Measurements from ENCODE around the gene SPRYD3. TPM values are rescaled to one million over a fixed set of nuclear protein-coding genes. Genes with fewer than 3 reads are reported as not detected.

SPRYD3 gene
- total RNA-seq, 6 donors from 2014 or later: 34.8 to 53.3 (median 46.7) TPM

- Histone ChIP-seq H3K27me3 (no peaks in the 10 kb centered on the region), H3K36me3 (peaks cover 0 to 66% (median 29%) of the 10 kb centered on the region in 4 donors), H3K4me1 (peaks cover 50 to 77% (median 64%) of the 10 kb centered on the region in 4 donors), H3K4me3 (no peak overlapping the region), H3K9me3 (no peaks in the 10 kb centered on the region), H3K27ac (peak overlapping the region in 3 of 4 donors; percentile 61 to 83 (median 82))
- WGBS, 2 donors: 93 to 95% methylated on average over 11 of the region's 11 CpGs
- ATAC-seq (ENCODE audit: low FRiP score in 2 of 2) (no peak), DNase-seq (no peak)
- TF ChIP-seq POLR2AphosphoS5 (IDR thresholded peaks at IDR 0.05): no peak
- TF ChIP-seq CTCF (IDR thresholded peaks at IDR 0.05): no peak
- TF ChIP-seq POLR2A (IDR thresholded peaks at IDR 0.05): no peak
- no peak for TF ChIP-seq EP300 (IDR thresholded peaks at IDR 0.05)
These were observed 4.7 kb downstream of the SPRYD3 start for GRCh38 chr12:53074283-53074998.

DNA sequence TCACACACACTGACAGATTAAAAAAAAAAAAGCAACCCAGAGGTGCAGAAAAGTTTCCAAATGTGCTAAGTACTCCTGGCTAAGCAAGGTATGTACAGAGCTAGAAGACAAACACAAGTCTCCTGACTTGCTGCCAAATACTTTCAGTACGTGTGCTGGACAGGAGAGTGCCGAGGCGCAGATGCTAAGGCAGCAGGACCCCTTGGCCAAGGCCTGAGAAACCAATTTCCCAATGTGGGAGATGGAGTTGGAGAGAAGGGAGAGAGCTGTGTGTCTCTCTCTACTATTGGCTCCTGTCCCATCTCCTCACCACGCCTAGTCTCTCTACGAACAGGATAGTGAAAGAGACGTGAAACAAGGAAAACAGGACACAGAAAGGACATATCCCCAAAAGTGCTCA, 5.3 kb downstream of the SPRYD3 start:
- ATAC-seq (ENCODE audit: low FRiP score in 2 of 2): peak; percentile 4 to 42
- DNase-seq: no peak
- 53 to 59% methylated on average over 6 of the region's 6 CpGs for WGBS, 2 donors
- Histone ChIP-seq H3K9me3 (no peaks in the 10 kb centered on the region), H3K27ac (peak overlapping the region in 3 of 4 donors; percentile 61 to 83 (median 82)), H3K36me3 (peaks cover 0 to 72% (median 32%) of the 10 kb centered on the region in 4 donors), H3K4me3 (no peak overlapping the region), H3K4me1 (peaks cover 50 to 77% (median 64%) of the 10 kb centered on the region in 4 donors), H3K27me3 (no peaks in the 10 kb centered on the region)
- TF ChIP-seq POLR2A (IDR thresholded peaks at IDR 0.05) (no peak), EP300 (IDR thresholded peaks at IDR 0.05) (no peak), CTCF (IDR thresholded peaks at IDR 0.05) (no peak), POLR2AphosphoS5 (IDR thresholded peaks at IDR 0.05) (no peak)

- WGBS, 2 donors: 47 to 55% methylated on average over 9 to 11 of the region's 11 CpGs
- Histone ChIP-seq H3K4me1 (peaks cover 36 to 57% (median 45%) of the 10 kb centered on the region in 4 donors), H3K4me3 (no peak overlapping the region), H3K9me3 (no peaks in the 10 kb centered on the region), H3K27me3 (no peaks in the 10 kb centered on the region), H3K27ac (peak overlapping the region; percentile 29 to 83 (median 81)), H3K36me3 (peaks cover 0 to 87% (median 38%) of the 10 kb centered on the region in 4 donors)
- TF ChIP-seq POLR2AphosphoS5 (IDR thresholded peaks at IDR 0.05) (no peak), POLR2A (IDR thresholded peaks at IDR 0.05) (no peak), CTCF (IDR thresholded peaks at IDR 0.05) (peak in 1 of 6 experiments; percentile 5)
- DNase-seq (no peak), ATAC-seq (ENCODE audit: low FRiP score in 2 of 2) (peak in 1 of 2 donors; percentile 34)
These were observed 7.3 kb downstream of the SPRYD3 start for GRCh38 chr12:53071591-53072551.

DNA sequence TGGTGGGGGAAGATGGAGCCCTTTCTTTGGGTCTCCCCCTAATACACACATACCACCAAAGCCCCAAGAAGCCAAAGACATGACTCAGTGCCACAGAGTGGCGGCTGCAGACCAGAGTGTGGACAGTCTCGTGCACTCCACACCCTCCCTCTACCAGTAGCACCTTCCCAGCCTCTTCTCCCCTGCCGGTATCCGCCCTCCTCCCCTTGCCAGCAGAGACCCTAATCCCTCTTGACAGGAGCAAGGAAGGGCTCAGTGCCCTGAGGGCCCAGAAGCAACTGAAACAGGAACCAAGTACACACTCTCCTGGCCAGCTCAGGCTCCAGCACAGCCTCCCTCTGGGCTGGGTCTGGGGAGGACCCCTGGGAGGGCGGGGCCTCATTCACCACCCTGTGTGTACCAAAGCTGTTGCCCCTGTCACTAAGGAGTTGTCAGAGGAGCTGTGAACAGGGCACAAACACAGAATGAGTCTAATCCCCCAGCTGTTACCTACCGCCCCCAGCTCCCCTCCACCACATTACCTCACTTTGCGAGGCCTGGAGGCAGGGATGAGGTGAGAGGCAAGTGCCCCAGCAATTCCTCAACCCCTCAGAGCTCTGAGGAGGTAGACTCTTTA, 8.2 kb downstream of the SPRYD3 start:
- Histone ChIP-seq H3K36me3 (peaks cover 0 to 84% (median 39%) of the 10 kb centered on the region in 4 donors), H3K27ac (peak overlapping the region in 3 of 4 donors; percentile 79 to 83 (median 80)), H3K4me3 (no peak overlapping the region), H3K27me3 (no peaks in the 10 kb centered on the region), H3K9me3 (no peaks in the 10 kb centered on the region), H3K4me1 (peaks cover 39 to 56% (median 45%) of the 10 kb centered on the region in 4 donors)
- DNase-seq (no peak), ATAC-seq (ENCODE audit: low FRiP score in 2 of 2) (no peak)
- no peak for TF ChIP-seq EP300 (IDR thresholded peaks at IDR 0.05)
- no peak for TF ChIP-seq POLR2A (IDR thresholded peaks at IDR 0.05)
- no peak for TF ChIP-seq CTCF (IDR thresholded peaks at IDR 0.05)
- no peak for TF ChIP-seq POLR2AphosphoS5 (IDR thresholded peaks at IDR 0.05)
- 85 to 87% methylated on average over 6 to 7 of the region's 7 CpGs for WGBS, 2 donors

Data from upper lobe of left lung (tissue), 6 donors.